Tibial nerve (tissue), 4 donors: ENCODE results near the gene ANKRD23. TPM values are rescaled to one million over a fixed set of nuclear protein-coding genes. Genes with fewer than 3 reads are reported as not detected.

Source experiments
- DNase-seq, 2 donors: peaks; one replicate each; pipeline ENCODE4 v3.0.0-alpha.2; 2019; ENCODE audit warnings: low spot score in 2 of 2
- H3K27ac ChIP-seq, 4 donors: fragments of 200-600 bp; sonication (generic) in 3 of 4; one replicate each; pipeline ENCODE4 v1.5.1; 2017 to 2019; ENCODE audit warnings: mild to moderate bottlenecking in 1 of 4
- H3K27me3 ChIP-seq, 2 donors: fragments of 200-600 bp; sonication (generic) in 1 of 2; one replicate each; pipeline versions ENCODE4 v1.5.1 to v1.6.0; 2017 to 2019
- H3K36me3 ChIP-seq, 3 donors: fragments of 200-600 bp; sonication (generic); one replicate each; pipeline ENCODE4 v1.5.1; 2018 to 2019
- H3K4me1 ChIP-seq, 4 donors: fragments of 200-600 bp; sonication (generic) in 3 of 4; one replicate each; pipeline ENCODE4 v1.5.1; 2017 to 2019
- H3K4me3 ChIP-seq, 4 donors: fragments of 200-600 bp; sonication (generic) in 3 of 4; one replicate each; pipeline ENCODE4 v1.5.1; 2017 to 2019; ENCODE audit warnings: mild to moderate bottlenecking in 1 of 4, moderate library complexity in 1 of 4
- H3K9me3 ChIP-seq, 4 donors: fragments of 200-600 bp; sonication (generic) in 3 of 4; one replicate each; pipeline ENCODE4 v1.5.1; 2017 to 2019
- CTCF ChIP-seq, 5 experiments: fragments of 200-600 bp in 3 of 5; fragments of 450-650 bp in 2 of 5; sonication (generic) in 3 of 5; IDR thresholded peaks; one replicate each; pipeline ENCODE4 v1.5.1; 2016 to 2019; ENCODE audit warnings: antibody characterized with exemption in 5 of 5, mild to moderate bottlenecking in 3 of 5, moderate library complexity in 2 of 5
- EP300 ChIP-seq, 2 donors: sonication (generic); formaldehyde crosslinking; IDR thresholded peaks; one replicate each; pipeline ENCODE4 v1.6.1; 2017; ENCODE audit warnings: antibody characterized with exemption in 2 of 2, mild to moderate bottlenecking in 1 of 2
- POLR2A ChIP-seq, 2 donors: fragments of 450-650 bp; IDR thresholded peaks; one replicate each; pipeline ENCODE4 v1.6.1; 2017; ENCODE audit warnings: antibody characterized with exemption in 2 of 2, mild to moderate bottlenecking in 2 of 2, moderate library complexity in 2 of 2
- WGBS, 2 donors: methylation state at CpG; one replicate each; pipeline ENCODE4 v1.1.5; 2018; 5-methylcytosine and 5-hydroxymethylcytosine counted together
- total RNA-seq, 4 donors: library from RNA; depleted of rRNA; stranded (reverse); fragments of >200 nt; gene quantifications; one replicate each; pipeline ENCODE4 v1.1.0, GENCODE V29; 2016

The ANKRD23 gene
- total RNA-seq, 4 donors from 2014 or later: 6.1 to 23.1 (median 11.2) TPM

- Histone ChIP-seq H3K9me3 (no peaks in the 10 kb centered on the region), H3K36me3 (no peaks in the 10 kb centered on the region), H3K4me1 (peaks cover 0 to 74% (median 44%) of the 10 kb centered on the region in 4 donors), H3K4me3 (no peak overlapping the region), H3K27ac (peak overlapping the region; percentile 25 to 99 (median 70)), H3K27me3 (no peaks in the 10 kb centered on the region)
- WGBS, 2 donors: 68 to 71% methylated on average over 14 of the region's 14 CpGs
- no peak for DNase-seq
- TF ChIP-seq EP300 (IDR thresholded peaks at IDR 0.05): no peak
Observed at GRCh38 chr2:96872591-96873349, 28.9 kb upstream of the ANKRD23 start.

- peaks cover 0 to 20% (median 0%) of the 10 kb centered on the region in 3 donors for H3K36me3 ChIP-seq
- H3K27me3 ChIP-seq: no peaks in the 10 kb centered on the region
- no peak for DNase-seq
- H3K4me1 ChIP-seq: peaks cover 0 to 79% (median 61%) of the 10 kb centered on the region in 4 donors
- H3K9me3 ChIP-seq: no peaks in the 10 kb centered on the region
- peak overlapping the region; percentile 64 to 92 (median 88) for H3K4me3 ChIP-seq
- TF ChIP-seq CTCF (IDR thresholded peaks at IDR 0.05) (no peak), EP300 (IDR thresholded peaks at IDR 0.05) (peak in 1 of 2 donors; percentile 54), POLR2A (IDR thresholded peaks at IDR 0.05) (no peak)
- WGBS, 2 donors: 9 to 10% methylated on average over 10 to 11 of the region's 13 CpGs
- H3K27ac ChIP-seq: peak overlapping the region; percentile 94 to 99 (median 98)
Observed at GRCh38 chr2:96870626-96871255, 26.9 kb upstream of the ANKRD23 start.

GRCh38 chr2:96869822-96870625, 26.2 kb upstream of the ANKRD23 start, which contains the start of gene SEMA4C:
TSS of gene SEMA4C (minus strand) at chr2:96870080. CDS start at chr2:96867886, 2,194 bp downstream.
- peak; percentile 46 to 49 for DNase-seq
- TF ChIP-seq POLR2A (IDR thresholded peaks at IDR 0.05) (peak; percentile 21 to 84), EP300 (IDR thresholded peaks at IDR 0.05) (peak in 1 of 2 donors; percentile 79), CTCF (IDR thresholded peaks at IDR 0.05) (peak in 1 of 5 experiments; percentile 18)
- Histone ChIP-seq H3K4me1 (peaks cover 0 to 76% (median 56%) of the 10 kb centered on the region in 4 donors), H3K27me3 (no peaks in the 10 kb centered on the region), H3K9me3 (no peaks in the 10 kb centered on the region), H3K4me3 (peak within 1 kb of the TSS; percentile 64 to 92 (median 88)), H3K36me3 (peaks cover 0 to 27% (median 3%) of the 10 kb centered on the region in 3 donors), H3K27ac (peak within 1 kb of the TSS; percentile 94 to 99 (median 98))
- 1 to 3% methylated on average over 61 to 62 of the region's 93 CpGs for WGBS, 2 donors

GRCh38 chr2:96869281-96869821, 25.5 kb upstream of the ANKRD23 start:
- Histone ChIP-seq H3K36me3 (peaks cover 3 to 33% (median 4%) of the 10 kb centered on the region in 3 donors), H3K27ac (peak overlapping the region; percentile 94 to 99 (median 98)), H3K4me3 (peak overlapping the region; percentile 64 to 92 (median 88)), H3K27me3 (no peaks in the 10 kb centered on the region), H3K4me1 (peaks cover 0 to 75% (median 50%) of the 10 kb centered on the region in 4 donors), H3K9me3 (no peaks in the 10 kb centered on the region)
- TF ChIP-seq POLR2A (IDR thresholded peaks at IDR 0.05) (no peak), CTCF (IDR thresholded peaks at IDR 0.05) (peak in 1 of 5 experiments; percentile 3)
- 0% methylated on average over 31 of the region's 64 CpGs; no CpG with 5 or more reads in 1 of the 2 donors for WGBS, 2 donors
- DNase-seq: peak; percentile 73 to 74
